IMR-90 (cell line): Measurements from ENCODE around the gene CASP8. TPM values are rescaled to one million over a fixed set of nuclear protein-coding genes. Genes with fewer than 3 reads are reported as not detected.

Experiments used
- ATAC-seq: fragments of 200-7000 bp; cut with Tn5 transposase; 2 replicates; pipeline ENCODE4 v1.9.1; 2020; ENCODE audit warnings: low read depth, mild to moderate bottlenecking, moderate library complexity
- BruUV-seq: library from RNA; stranded (reverse); fragments of 400-500 nt; replicated peaks from 2 replicates; lab custom pipeline; 2021; lab: Mats Ljungman, UMichigan
- CTCF ChIA-PET: fragments of 300-600 bp; formaldehyde crosslinking; extraction: SDS; loops from one replicate; lab custom pipeline; 2021; ENCODE audit warnings: antibody characterized with exemption; lab: Yijun Ruan, JAX
- POLR2A ChIA-PET: fragments of 300-600 bp; sonication (Branson Sonifier 250); formaldehyde crosslinking; loops from one replicate; lab custom pipeline; 2022; ENCODE audit warnings: antibody characterized with exemption; ENCODE audit not compliant: unreplicated experiment; lab: Charles Lee
- DNase-seq: peaks from one replicate; pipeline ENCODE4 v3.0.0; 2013
- H2AFZ ChIP-seq: replicated peaks from 2 replicates; pipeline ENCODE3; 2013; ENCODE audit warnings: low read length, mild to moderate bottlenecking; ENCODE audit not compliant: poor library complexity
- H2AK5ac ChIP-seq: 2 replicates; pipeline ENCODE4 v1.6.1; 2013; ENCODE audit warnings: low read depth, low read length, inconsistent platforms
- H2AK9ac ChIP-seq: replicated peaks from 2 replicates; pipeline ENCODE3; 2013; ENCODE audit warnings: mild to moderate bottlenecking, low read depth, low read length, moderate library complexity; ENCODE audit not compliant: poor library complexity
- H2BK120ac ChIP-seq: 2 replicates; pipeline ENCODE4 v1.6.1; 2013; ENCODE audit warnings: low read depth, low read length, inconsistent platforms
- H2BK15ac ChIP-seq: 3 replicates; pipeline ENCODE4 v1.6.1; 2013; ENCODE audit warnings: low read depth, low read length, inconsistent platforms
- H2BK20ac ChIP-seq: 2 replicates; pipeline ENCODE4 v1.6.1; 2013; ENCODE audit warnings: low read depth, mild to moderate bottlenecking, inconsistent platforms, low read length, moderate library complexity
- H2BK5ac ChIP-seq: 2 replicates; pipeline ENCODE4 v1.6.1; 2013; ENCODE audit warnings: mild to moderate bottlenecking, low read depth, low read length, inconsistent platforms; ENCODE audit not compliant: poor library complexity, severe bottlenecking
- H3K14ac ChIP-seq: replicated peaks from 2 replicates; pipeline ENCODE4 v1.6.1; 2013; ENCODE audit warnings: low read depth, low read length, inconsistent platforms
- H3K18ac ChIP-seq: 2 replicates; pipeline ENCODE4 v1.6.1; 2013; ENCODE audit warnings: low read depth, low read length, control low read depth
- H3K23ac ChIP-seq: 2 replicates; pipeline ENCODE4 v1.6.1; 2013; ENCODE audit warnings: low read depth, low read length, inconsistent platforms
- H3K27ac ChIP-seq: 2 replicates; pipeline ENCODE4 v1.5.1; 2013; ENCODE audit warnings: mild to moderate bottlenecking, control low read depth, low read length; ENCODE audit not compliant: insufficient read depth
- H3K27me3 ChIP-seq: 2 replicates; pipeline ENCODE4 v1.6.1; 2013; ENCODE audit warnings: low read length; ENCODE audit not compliant: control insufficient read depth, insufficient read depth
- H3K36me3 ChIP-seq: 2 replicates; pipeline ENCODE4 v1.6.1; 2013; ENCODE audit warnings: low read length, mixed read lengths; ENCODE audit not compliant: control insufficient read depth, insufficient read depth
- H3K4ac ChIP-seq: 2 replicates; pipeline ENCODE4 v1.6.1; 2013; ENCODE audit warnings: low read depth, low read length, inconsistent platforms
- H3K4me1 ChIP-seq: 2 replicates; pipeline ENCODE4 v1.6.1; 2013; ENCODE audit warnings: low read length, mixed read lengths; ENCODE audit not compliant: control insufficient read depth, insufficient read depth
- H3K4me2 ChIP-seq: 2 replicates; pipeline ENCODE4 v1.6.1; 2013; ENCODE audit warnings: low read depth, mild to moderate bottlenecking, control low read depth, low read length, moderate library complexity
- H3K4me3 ChIP-seq: 2 replicates; pipeline ENCODE4 v1.5.1; 2013; ENCODE audit warnings: low read depth, mild to moderate bottlenecking, control low read depth, low read length, moderate library complexity; ENCODE audit not compliant: insufficient read depth
- H3K56ac ChIP-seq: 2 replicates; pipeline ENCODE4 v1.6.1; 2013; ENCODE audit warnings: low read length, inconsistent platforms; ENCODE audit not compliant: insufficient read depth; ENCODE audit errors: extremely low read depth
- H3K79me1 ChIP-seq, 2 experiments: 2 replicates each; pipeline ENCODE4 v1.6.1; 2013; ENCODE audit warnings: low read length in 2 of 2, inconsistent platforms in 1 of 2, low read depth in 1 of 2
- H3K9ac ChIP-seq: 2 replicates; pipeline ENCODE4 v1.6.1; 2013; ENCODE audit warnings: low read depth, low read length, control low read depth
- H3K9me1 ChIP-seq: 2 replicates; pipeline ENCODE4 v1.6.1; 2013; ENCODE audit warnings: low read length, inconsistent platforms; ENCODE audit not compliant: insufficient read depth
- H3K9me3 ChIP-seq: 2 replicates; pipeline ENCODE4 v1.6.1; 2013; ENCODE audit warnings: low read length; ENCODE audit not compliant: control insufficient read depth, insufficient read depth
- H4K20me1 ChIP-seq: 2 replicates; pipeline ENCODE4 v1.6.1; 2013; ENCODE audit warnings: low read length, inconsistent platforms; ENCODE audit not compliant: insufficient read depth
- H4K5ac ChIP-seq: 2 replicates; pipeline ENCODE4 v1.6.1; 2013; ENCODE audit warnings: mild to moderate bottlenecking, low read depth, low read length, control low read depth
- H4K8ac ChIP-seq, 2 experiments: 2 replicates each; pipeline ENCODE4 v1.6.1; 2013; ENCODE audit warnings: low read depth in 2 of 2, low read length in 2 of 2, control low read depth in 1 of 2, inconsistent platforms in 1 of 2
- H4K91ac ChIP-seq: 2 replicates; pipeline ENCODE4 v1.6.1; 2013; ENCODE audit warnings: low read depth, low read length, inconsistent platforms; ENCODE audit not compliant: insufficient read depth
- BHLHE40 ChIP-seq: fragments of 150-350 bp; IDR thresholded peaks from 2 replicates; pipeline ENCODE4 v1.6.1; 2016; ENCODE audit warnings: mild to moderate bottlenecking, low read depth, low read length
- CEBPB ChIP-seq: IDR thresholded peaks from 2 replicates; pipeline ENCODE4 v1.6.1; 2012; ENCODE audit warnings: low read depth, low read length, improper control_type of control experiment
- CHD1 ChIP-seq: IDR thresholded peaks from 2 replicates; pipeline ENCODE4 v1.6.1; 2012; ENCODE audit warnings: low read depth, low read length, improper control_type of control experiment
- ELK1 ChIP-seq: fragments of 150-350 bp; IDR thresholded peaks from 2 replicates; pipeline ENCODE4 v1.6.1; 2016; ENCODE audit warnings: low read depth, mild to moderate bottlenecking, low read length, moderate library complexity, borderline replicate concordance
- FOS ChIP-seq: fragments of 150-350 bp; IDR thresholded peaks from 2 replicates; pipeline ENCODE4 v1.6.1; 2016; ENCODE audit warnings: low read depth, low read length
- MAFK ChIP-seq: IDR thresholded peaks from 2 replicates; pipeline ENCODE4 v1.6.1; 2012; ENCODE audit warnings: low read depth, low read length, improper control_type of control experiment
- MAZ ChIP-seq: IDR thresholded peaks from 2 replicates; pipeline ENCODE4 v1.6.1; 2012; ENCODE audit warnings: low read depth, mild to moderate bottlenecking, low read length, improper control_type of control experiment, moderate library complexity, borderline replicate concordance
- MXI1 ChIP-seq: IDR thresholded peaks from 2 replicates; pipeline ENCODE4 v1.6.1; 2012; ENCODE audit warnings: low read depth, mild to moderate bottlenecking, low read length, moderate library complexity, borderline replicate concordance
- NFE2L2 ChIP-seq: fragments of 150-350 bp; IDR thresholded peaks from 2 replicates; pipeline ENCODE4 v1.6.1; 2016; ENCODE audit warnings: low read depth, mild to moderate bottlenecking, low read length
- POLR2A ChIP-seq: IDR thresholded peaks from 2 replicates; pipeline ENCODE4 v1.6.1; 2012; ENCODE audit warnings: mild to moderate bottlenecking, low read depth, low read length
- RAD21 ChIP-seq: IDR thresholded peaks from 2 replicates; pipeline ENCODE4 v1.6.1; 2012; ENCODE audit warnings: low read length, improper control_type of control experiment
- RCOR1 ChIP-seq: IDR thresholded peaks from 2 replicates; pipeline ENCODE4 v1.6.1; 2012; ENCODE audit warnings: mild to moderate bottlenecking, low read length, improper control_type of control experiment; ENCODE audit not compliant: insufficient replicate concordance
- RFX5 ChIP-seq: IDR thresholded peaks from 2 replicates; pipeline ENCODE4 v1.8.0; 2012; ENCODE audit warnings: low read depth, mild to moderate bottlenecking, low read length, moderate library complexity
- SMC3 ChIP-seq: fragments of 150-350 bp; IDR thresholded peaks from 2 replicates; pipeline ENCODE4 v1.6.1; 2016; ENCODE audit warnings: low read depth, mild to moderate bottlenecking, antibody characterized with exemption, low read length, moderate library complexity
- WGBS, 2 experiments: methylation state at CpG; one replicate each; pipeline versions ENCODE4 v1.1.5 to v1.1.7; 2013; ENCODE audit warnings: missing lambda C conversion rate in 2 of 2; ENCODE audit not compliant: insufficient read length in 1 of 2; ENCODE audit errors: extremely low coverage in 2 of 2; 5-methylcytosine and 5-hydroxymethylcytosine counted together
- dilution Hi-C: fragments of 300-500 bp; cut with HindIII; formaldehyde crosslinking; loops from one replicate; pipeline ENCODE4 v1.14.3; 2018; ENCODE audit warnings: low sequenced_read_pairs; ENCODE audit not compliant: unreplicated experiment
- in situ Hi-C: fragments of 300-500 bp; cut with MboI; formaldehyde crosslinking; loops from 3 replicates; pipeline ENCODE4 v1.14.3; 2019; ENCODE audit warnings: low sequenced_read_pairs, inconsistent platforms, mixed read lengths
- intact Hi-C: fragments of 100-400 bp; cut with micrococcal nuclease; formaldehyde crosslinking; loops from 2 replicates; pipeline ENCODE4 v1.10.0; 2022
- polyA plus RNA-seq, 3 experiments: library from polyadenylated mRNA; depleted of rRNA; stranded (reverse); fragments of >200 nt; gene quantifications; 2 replicates each; pipeline ENCODE4 v1.2.3, GENCODE V29; 2012; ENCODE audit warnings: low replicate concordance in 1 of 3
- total RNA-seq: library from RNA; depleted of rRNA; stranded (reverse); fragments of >200 nt; gene quantifications from 2 replicates; pipeline ENCODE4 v1.2.3, GENCODE V29; 2012
- TF ChIP-seq, protein P1 (sequence below): conservative IDR thresholded peaks from 2 replicates; pipeline ENCODE4 v1.5.1; 2012; ENCODE audit warnings: mild to moderate bottlenecking, low read depth, low read length, improper control_type of control experiment
- TF ChIP-seq, protein P2 (sequence below): fragments of 150-350 bp; IDR thresholded peaks from 2 replicates; pipeline ENCODE4 v1.6.1; 2017; ENCODE audit warnings: mild to moderate bottlenecking, antibody characterized with exemption, low read length, low read depth

Gene CASP8
- total and polyA plus RNA-seq, 2 of the 4 experiments (the other 2 are of a cell fraction): 13.1 to 17.0 TPM

DNA sequence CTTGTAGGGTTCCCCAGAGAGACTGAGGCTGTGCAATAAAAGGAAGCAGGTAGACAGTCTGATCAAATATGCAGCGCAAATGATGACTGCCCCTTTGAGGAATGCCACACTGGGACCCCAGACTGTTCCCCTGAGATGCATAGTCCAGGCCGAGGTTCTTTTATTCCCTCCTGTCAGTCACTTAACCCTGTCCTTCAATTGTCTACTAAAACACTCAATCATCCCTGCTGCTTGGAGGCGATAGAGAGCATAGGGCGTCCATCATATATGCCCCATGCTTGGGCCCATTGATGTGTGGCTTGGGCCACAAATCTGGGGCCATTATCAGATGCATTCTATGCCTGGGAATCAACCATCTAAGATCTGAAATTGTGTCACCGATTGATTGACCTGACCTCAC lies 15.5 kb upstream of the CASP8 start:
- Histone ChIP-seq H3K18ac (no peak overlapping the region), H3K9ac (no peak overlapping the region), H2BK120ac (no peak overlapping the region), H3K79me1 (no peaks in the 10 kb centered on the region), H2AFZ (no peak overlapping the region), H3K9me1 (peaks cover 3% of the 10 kb centered on the region; the same call in 1 of the 2 replicates), H2AK5ac (no peak overlapping the region), H3K14ac (no peak overlapping the region), H3K4me3 (no peak overlapping the region), H3K23ac (no peak overlapping the region), H3K27ac (no peak overlapping the region), H3K4ac (no peak overlapping the region), H3K56ac (no peak overlapping the region), H3K9me3 (peaks cover 2% of the 10 kb centered on the region; the same call in 1 of the 2 replicates), H2AK9ac (no peak overlapping the region), H4K8ac (no peak overlapping the region), H3K36me3 (no peaks in the 10 kb centered on the region), H3K4me1 (peaks cover 2% of the 10 kb centered on the region; the same call in 1 of the 2 replicates), H2BK15ac (no peak overlapping the region), H4K91ac (no peak overlapping the region), H3K4me2 (no peak overlapping the region), H2BK5ac (no peak overlapping the region), H2BK20ac (no peak overlapping the region), H4K20me1 (no peaks in the 10 kb centered on the region), H4K5ac (no peak overlapping the region), H3K27me3 (no peaks in the 10 kb centered on the region)
- intact Hi-C loops (no loop called here), dilution Hi-C loops (no loop called here), in situ Hi-C loops (loop anchor here (5.0 to 25.0 kb wide), 2 partner anchors 117 to 367 kb away; a partner anchor contains a TSS)
- TF ChIP-seq POLR2A (no peak), SMC3 (no peak), ELK1 (no peak), FOS (no peak), MXI1 (no peak), RFX5 (no peak), RAD21 (no peak), MAZ (no peak), CEBPB (no peak), BHLHE40 (no peak), RCOR1 (no peak), MAFK (no peak), CHD1 (no peak), NFE2L2 (no peak)
- TF ChIP-seq, protein P1, sequence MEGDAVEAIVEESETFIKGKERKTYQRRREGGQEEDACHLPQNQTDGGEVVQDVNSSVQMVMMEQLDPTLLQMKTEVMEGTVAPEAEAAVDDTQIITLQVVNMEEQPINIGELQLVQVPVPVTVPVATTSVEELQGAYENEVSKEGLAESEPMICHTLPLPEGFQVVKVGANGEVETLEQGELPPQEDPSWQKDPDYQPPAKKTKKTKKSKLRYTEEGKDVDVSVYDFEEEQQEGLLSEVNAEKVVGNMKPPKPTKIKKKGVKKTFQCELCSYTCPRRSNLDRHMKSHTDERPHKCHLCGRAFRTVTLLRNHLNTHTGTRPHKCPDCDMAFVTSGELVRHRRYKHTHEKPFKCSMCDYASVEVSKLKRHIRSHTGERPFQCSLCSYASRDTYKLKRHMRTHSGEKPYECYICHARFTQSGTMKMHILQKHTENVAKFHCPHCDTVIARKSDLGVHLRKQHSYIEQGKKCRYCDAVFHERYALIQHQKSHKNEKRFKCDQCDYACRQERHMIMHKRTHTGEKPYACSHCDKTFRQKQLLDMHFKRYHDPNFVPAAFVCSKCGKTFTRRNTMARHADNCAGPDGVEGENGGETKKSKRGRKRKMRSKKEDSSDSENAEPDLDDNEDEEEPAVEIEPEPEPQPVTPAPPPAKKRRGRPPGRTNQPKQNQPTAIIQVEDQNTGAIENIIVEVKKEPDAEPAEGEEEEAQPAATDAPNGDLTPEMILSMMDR: no peak
- TF ChIP-seq, protein P2, sequence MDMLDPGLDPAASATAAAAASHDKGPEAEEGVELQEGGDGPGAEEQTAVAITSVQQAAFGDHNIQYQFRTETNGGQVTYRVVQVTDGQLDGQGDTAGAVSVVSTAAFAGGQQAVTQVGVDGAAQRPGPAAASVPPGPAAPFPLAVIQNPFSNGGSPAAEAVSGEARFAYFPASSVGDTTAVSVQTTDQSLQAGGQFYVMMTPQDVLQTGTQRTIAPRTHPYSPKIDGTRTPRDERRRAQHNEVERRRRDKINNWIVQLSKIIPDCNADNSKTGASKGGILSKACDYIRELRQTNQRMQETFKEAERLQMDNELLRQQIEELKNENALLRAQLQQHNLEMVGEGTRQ: no peak
- ChIA-PET CTCF (interaction anchor here (1.6 kb wide), 1 partner anchor 11 kb away, joined by 4 read pairs; no protein-coding TSS in a partner anchor), POLR2A (no interaction called here)
- ATAC-seq: no peak
- WGBS, 2 experiments: 89% methylated on average over 3 of the region's 5 CpGs; no CpG with 5 or more reads in 1 of the 2 experiments
- DNase-seq: no peak
- no TSS peak for BruUV-seq
